ENCODE results near the gene CTNNBIP1. TPM values are rescaled to one million over a fixed set of nuclear protein-coding genes. Genes with fewer than 3 reads are reported as not detected.

CTNNBIP1 gene
- total and polyA plus RNA-seq, 12 donors = 26.5 to 69.4 (median 37.3) TPM

DNA sequence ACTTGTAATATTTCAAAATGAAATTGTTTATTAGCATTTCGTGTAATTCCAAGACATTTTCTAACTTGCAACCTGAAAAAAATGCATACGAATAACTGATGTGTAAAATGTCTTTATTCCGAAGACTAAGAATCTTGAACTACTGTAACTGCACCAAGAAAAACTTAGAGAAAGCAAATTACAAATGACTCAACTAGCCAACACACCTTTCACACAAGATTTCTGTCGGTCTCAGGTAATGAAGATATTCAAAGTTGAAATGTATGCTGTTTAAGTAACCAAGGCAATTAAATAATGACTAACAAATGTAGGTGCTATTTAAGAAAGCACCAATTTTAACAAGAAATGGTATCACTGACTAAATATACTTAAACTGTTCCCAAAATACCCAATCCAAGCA lies 88.4 kb downstream of the CTNNBIP1 start:
- TF ChIP-seq, protein P1, sequence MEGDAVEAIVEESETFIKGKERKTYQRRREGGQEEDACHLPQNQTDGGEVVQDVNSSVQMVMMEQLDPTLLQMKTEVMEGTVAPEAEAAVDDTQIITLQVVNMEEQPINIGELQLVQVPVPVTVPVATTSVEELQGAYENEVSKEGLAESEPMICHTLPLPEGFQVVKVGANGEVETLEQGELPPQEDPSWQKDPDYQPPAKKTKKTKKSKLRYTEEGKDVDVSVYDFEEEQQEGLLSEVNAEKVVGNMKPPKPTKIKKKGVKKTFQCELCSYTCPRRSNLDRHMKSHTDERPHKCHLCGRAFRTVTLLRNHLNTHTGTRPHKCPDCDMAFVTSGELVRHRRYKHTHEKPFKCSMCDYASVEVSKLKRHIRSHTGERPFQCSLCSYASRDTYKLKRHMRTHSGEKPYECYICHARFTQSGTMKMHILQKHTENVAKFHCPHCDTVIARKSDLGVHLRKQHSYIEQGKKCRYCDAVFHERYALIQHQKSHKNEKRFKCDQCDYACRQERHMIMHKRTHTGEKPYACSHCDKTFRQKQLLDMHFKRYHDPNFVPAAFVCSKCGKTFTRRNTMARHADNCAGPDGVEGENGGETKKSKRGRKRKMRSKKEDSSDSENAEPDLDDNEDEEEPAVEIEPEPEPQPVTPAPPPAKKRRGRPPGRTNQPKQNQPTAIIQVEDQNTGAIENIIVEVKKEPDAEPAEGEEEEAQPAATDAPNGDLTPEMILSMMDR (IDR thresholded peaks at IDR 0.05) = no peak
- ATAC-seq (no peak), DNase-seq (no peak)
- Histone ChIP-seq H3K4me1 (peaks cover 4 to 41% (median 35%) of the 10 kb centered on the region in 9 donors), H3K9me3 (no peaks in the 10 kb centered on the region), H3K4me3 (peak overlapping the region in 3 of 10 donors; percentile 84 to 94 (median 87)), H3K36me3 (no peaks in the 10 kb centered on the region), H3K27me3 (no peaks in the 10 kb centered on the region), H3K27ac (no peak overlapping the region)
- 94 to 95% methylated on average over 4 of the region's 4 CpGs for WGBS, 2 donors
- intact Hi-C loops (cut with DNase I) = no loop called here

DNA sequence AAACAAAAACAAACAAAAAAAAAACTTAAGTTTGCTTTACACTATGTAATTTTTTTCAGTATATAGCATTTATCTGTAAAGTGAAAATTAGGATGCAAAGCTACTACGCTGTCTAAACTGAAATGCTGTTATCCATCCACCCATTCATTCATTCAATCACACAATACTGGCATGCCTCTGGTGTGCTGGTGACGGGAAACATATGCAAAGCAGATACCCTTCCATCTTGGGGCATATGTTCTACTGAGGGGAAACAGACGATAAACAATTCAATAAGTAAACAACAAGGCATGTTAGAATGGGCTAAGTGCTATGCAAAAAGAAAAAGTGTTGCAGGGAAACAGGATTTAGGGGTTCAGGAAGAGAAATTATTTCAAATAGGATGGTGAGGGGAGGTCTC lies 89.5 kb downstream of the CTNNBIP1 start:
- Histone ChIP-seq H3K4me1 (peaks cover 4 to 38% (median 30%) of the 10 kb centered on the region in 9 donors), H3K36me3 (no peaks in the 10 kb centered on the region), H3K4me3 (no peak overlapping the region), H3K9me3 (no peaks in the 10 kb centered on the region), H3K27ac (no peak overlapping the region), H3K27me3 (no peaks in the 10 kb centered on the region)
- intact Hi-C loops (cut with DNase I) = no loop called here
- WGBS, 2 donors = 89 to 92% methylated on average over 3 of the region's 3 CpGs
- ATAC-seq (no peak), DNase-seq (no peak)
- TF ChIP-seq, protein P1 (IDR thresholded peaks at IDR 0.05) = no peak

DNA sequence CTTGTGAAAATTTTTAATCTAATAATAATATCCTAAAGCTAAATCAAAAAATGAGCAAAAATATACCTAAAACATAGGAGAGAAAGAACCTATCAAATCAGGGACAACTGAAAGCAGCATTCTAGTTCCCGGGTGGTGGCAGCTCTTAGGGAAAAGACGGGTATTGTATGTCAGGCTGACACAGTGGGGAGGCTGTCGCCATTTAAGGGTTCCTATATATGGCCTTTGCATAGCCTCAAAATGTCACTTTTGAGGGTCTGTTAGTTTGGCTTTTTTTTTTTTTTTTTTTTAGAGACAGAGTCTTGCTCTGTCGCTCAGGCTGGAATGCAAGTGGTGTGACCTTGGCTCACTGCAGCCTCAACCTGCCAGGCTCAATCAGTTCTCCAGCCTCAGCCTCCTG lies 92.3 kb downstream of the CTNNBIP1 start:
- no peaks in the 10 kb centered on the region for H3K27me3 ChIP-seq
- no peaks in the 10 kb centered on the region for H3K9me3 ChIP-seq
- no peaks in the 10 kb centered on the region for H3K36me3 ChIP-seq
- peaks cover 0 to 29% (median 19%) of the 10 kb centered on the region in 9 donors for H3K4me1 ChIP-seq
- no peak overlapping the region for H3K4me3 ChIP-seq
- H3K27ac ChIP-seq = no peak overlapping the region
- DNase-seq (no peak), ATAC-seq (no peak)
- 93 to 94% methylated on average over 4 of the region's 4 CpGs for WGBS, 2 donors
- TF ChIP-seq, protein P1 (IDR thresholded peaks at IDR 0.05) = no peak
- intact Hi-C loops (cut with DNase I) = no loop called here

DNA sequence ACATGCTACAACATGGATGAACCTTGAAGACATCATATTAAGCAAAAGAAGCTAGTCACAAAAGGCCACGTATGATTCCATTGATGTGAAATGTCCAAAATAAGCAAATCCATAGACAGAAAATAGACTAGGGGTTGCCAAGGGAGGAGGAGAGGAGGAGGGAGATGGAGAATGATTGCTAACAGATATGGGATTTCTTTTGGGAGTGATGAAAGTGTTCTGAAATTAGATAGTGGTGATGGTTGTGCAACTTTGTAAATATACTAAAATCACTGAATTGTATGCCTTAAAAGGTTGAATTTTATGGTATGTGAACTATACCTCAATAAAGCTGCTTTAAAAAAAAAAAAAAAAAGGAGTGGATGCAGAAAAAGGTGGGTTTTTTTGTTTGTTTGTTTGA lies 93.9 kb downstream of the CTNNBIP1 start:
- H3K9me3 ChIP-seq = no peaks in the 10 kb centered on the region
- no peaks in the 10 kb centered on the region for H3K36me3 ChIP-seq
- no peaks in the 10 kb centered on the region for H3K27me3 ChIP-seq
- DNase-seq (no peak), ATAC-seq (no peak)
- WGBS, 2 donors = 58 to 78% methylated on average over 1 of the region's 1 CpG
- intact Hi-C loops (cut with DNase I) = no loop called here
- no peak overlapping the region for H3K27ac ChIP-seq
- no peak overlapping the region for H3K4me3 ChIP-seq
- H3K4me1 ChIP-seq = peaks cover 0 to 29% (median 16%) of the 10 kb centered on the region in 9 donors
- TF ChIP-seq, protein P1 (IDR thresholded peaks at IDR 0.05) = no peak
